NOMO-1 treated with DMSO at 0.1 percent for 48 hours (cell line): Measurements from ENCODE around the gene FLNB.
"Not testable (repeated sequence)": the region's sequence is repeated elsewhere in the genome, so short reads cannot be mapped to it uniquely, and the experiment has no call there.

Source experiments
- DNase-seq: peaks from one replicate; lab custom pipeline; 2025; ENCODE audit not compliant: unreplicated experiment; lab: John Stamatoyannopoulos, UW

FLNB gene

DNA sequence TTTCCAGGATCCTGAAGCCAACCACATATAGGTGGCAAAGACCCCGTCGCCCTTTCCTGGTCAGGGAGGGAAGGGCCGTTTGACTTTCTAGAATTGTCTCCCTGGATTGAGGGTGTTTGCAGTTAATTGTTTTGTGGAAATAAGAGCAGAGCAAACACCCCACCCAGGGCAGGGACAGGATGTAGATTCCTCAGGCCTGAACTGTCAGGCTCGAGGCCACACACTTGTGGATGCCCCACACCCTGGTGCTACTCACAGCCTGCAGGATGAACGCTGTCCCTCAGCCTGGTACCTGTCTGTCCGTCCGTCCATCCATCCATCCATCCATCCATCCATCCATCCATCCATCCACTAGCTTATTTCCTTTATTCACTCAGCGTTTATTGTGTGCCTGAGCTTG lies 29.9 kb upstream of the FLNB start:
- DNase-seq: no peak

DNA sequence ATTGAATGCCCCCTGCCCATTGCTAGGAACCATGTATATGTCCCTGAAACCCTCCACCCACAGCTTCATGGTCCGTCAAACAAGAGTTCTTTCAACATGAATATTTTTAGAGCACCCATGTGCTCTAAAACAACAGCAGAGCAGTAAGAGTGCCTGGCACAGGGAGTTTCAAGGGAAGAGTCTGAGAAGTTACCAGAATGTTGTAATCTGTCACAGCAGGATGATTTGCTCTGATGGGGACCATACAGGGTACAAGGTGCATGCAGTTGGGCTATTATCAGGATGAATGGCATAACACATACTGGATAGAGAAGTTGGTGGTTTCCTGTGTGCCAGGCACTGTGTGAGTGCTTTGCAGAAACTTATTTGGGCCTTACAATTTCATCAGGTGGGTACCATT lies 27.8 kb upstream of the FLNB start:
- DNase-seq: peak; percentile 81

DNA sequence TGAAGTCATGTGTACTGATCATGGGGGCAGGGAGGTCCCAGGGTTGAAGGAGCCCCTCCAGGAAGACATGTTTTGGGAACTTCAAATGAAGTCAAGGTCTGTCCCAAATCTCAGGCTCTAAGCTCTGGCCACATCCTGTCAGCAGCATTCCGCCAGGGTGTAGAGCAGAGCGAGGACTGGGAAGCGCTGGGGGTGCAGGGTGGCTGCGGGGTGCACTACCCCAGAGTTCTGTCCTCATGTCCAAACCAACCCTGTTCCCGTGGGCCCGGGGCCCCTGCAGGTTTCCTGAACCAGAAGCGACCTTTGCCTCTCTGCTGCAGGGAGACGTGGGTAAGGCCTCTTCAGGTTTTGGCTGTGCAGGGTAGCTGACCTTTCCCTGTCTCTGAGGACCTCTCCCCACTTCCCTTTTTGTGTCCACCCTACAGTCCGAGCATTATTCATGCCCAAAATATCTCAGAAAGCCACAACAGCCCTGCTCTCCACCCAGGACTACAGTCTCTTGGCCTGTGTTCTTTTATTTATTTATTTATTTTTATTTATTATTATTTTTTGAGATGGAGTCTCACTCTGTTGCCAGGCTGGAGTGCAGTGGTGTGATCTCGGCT lies 26.6 kb upstream of the FLNB start:
- peak; percentile 45 for DNase-seq

DNA sequence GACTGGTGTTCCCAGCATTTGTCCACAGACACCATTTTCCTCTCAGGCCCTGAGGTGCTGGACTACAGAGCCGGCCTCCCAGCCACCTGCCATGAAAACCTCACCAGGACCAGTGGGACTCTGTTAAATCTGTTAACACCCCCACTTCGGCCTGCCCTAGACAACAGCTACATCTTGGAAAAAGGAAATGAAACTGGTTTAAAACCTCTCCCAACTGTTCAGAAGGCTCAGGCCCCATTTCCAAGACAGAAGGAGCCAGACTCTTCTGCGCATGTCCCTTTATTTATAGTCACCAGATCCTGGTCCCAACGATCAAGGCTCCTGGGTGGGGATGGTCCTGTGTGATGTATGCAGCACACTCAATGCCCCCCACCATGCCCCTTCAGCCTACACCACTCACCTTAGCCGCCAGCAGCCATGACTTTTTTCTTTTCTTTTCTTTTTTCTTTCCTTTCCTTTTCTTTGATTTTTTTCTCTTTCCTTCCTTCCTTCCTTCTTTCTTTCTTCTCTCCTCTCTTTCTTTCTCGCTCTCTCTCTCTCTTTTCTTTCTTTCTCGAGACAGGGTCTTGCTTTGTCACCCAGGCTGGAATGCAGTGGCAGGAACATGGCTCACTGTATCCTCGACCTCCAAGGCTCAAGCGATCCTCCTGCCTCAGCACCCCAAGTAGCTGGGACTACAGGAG lies 25.5 kb upstream of the FLNB start:
- peak; percentile 92 for DNase-seq

DNA sequence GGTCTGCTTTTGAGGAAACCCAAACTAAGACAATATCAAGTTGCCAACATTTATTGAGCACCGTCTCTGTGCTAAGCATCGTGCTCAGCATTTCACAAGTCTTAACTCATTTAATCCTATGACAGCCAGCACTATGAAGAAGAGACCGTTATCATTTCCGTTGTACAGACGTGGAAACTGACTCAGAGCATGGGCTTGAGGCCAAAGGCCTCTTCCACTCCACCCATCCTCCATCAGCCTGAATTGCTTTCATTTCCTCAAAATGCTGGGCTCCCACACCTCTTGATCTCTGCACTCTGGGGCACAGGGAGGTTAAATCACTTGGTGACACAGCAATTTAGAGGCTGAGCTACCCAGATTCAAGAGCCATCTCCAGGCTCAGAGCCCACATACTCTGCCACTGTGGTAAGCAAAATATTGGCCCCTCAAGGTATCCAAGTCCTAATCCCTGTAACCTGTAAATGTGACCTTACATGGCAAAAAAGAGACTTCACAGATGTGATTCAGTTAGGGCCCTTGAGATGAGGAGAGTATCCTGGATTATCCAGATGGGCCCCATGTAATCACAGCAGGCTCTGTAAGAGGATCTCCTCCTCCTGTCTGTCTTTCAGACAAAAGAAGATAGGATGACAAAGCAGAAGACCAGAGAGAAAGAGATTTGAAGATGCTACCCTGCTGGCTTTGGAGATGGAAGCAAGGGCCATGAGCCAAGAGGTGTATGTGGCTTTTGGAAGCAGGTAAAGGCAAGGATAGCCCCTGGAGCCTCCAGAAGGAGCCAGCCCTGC lies 24.3 kb upstream of the FLNB start:
- DNase-seq: peak; percentile 99

DNA sequence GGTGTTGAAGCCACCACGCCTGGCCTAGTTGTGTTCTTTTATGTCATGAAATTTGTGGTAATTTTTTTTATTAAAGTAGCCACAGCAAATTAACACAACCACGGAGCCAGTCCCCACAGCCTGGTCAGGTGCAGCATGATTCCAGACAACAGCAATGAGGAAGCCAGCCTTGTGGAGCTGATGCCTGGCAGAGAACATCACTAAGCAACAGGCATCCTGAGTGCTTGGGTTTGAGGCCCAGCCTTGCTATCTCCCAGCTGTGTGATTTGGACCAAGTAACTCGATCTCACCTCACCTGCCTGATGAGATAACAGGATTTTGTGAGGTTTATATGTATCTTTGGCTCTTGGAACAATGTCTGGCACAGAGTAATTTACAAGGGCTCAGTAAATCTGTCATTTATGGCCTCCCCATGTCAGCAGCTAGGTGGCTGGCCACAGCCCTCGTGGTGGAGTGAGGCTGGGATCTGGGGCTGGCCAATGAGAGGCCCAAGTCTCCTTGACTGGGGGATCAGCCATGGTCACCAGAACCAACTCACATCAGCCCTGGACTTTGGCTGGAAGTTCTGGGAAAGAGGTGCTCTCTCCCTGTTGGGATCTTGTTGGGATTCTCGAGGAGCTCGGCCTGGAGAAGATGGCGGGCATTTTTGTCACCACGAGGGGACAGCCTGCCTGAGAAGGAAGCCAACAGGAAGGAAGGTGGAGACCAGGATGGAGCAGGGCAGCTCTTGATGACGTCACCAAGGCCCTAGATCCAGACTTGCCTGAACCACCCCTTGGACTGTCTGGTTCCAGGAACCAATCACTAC lies 22.8 kb upstream of the FLNB start:
- DNase-seq: no peak

DNA sequence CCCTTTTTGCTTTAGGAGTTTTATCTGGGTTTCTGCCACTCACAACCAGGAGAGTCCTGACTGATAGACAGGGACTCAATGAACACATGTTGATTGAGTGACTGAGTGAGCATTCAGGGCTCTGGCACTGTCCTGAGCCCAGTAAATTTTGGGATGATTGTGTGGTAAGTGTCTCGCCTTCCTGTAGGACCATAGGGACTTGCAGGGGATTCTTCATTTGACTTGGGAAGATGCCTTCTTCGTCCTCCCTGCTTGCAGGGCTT lies 22.3 kb upstream of the FLNB start:
- no peak for DNase-seq

DNA sequence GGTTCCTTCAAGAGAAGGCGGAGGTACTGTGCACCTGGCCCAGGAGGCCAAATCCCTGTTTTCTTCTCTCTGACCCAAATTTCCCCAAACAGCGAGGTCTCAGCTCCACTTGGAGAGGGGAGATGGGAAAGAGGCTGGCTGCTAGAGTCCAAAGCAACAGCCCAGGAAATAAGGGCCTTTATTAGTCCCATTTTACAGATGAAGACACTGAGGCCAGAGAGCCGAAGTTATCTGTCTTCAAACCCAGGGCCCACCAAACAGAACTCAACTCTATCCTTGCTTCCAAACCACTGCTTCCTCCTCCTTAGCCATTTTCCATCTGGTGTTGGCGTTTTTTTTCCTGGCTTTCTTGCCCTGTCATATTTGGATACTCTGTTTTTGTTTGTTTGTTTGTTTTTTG lies 22.0 kb upstream of the FLNB start:
- DNase-seq: no peak

DNA sequence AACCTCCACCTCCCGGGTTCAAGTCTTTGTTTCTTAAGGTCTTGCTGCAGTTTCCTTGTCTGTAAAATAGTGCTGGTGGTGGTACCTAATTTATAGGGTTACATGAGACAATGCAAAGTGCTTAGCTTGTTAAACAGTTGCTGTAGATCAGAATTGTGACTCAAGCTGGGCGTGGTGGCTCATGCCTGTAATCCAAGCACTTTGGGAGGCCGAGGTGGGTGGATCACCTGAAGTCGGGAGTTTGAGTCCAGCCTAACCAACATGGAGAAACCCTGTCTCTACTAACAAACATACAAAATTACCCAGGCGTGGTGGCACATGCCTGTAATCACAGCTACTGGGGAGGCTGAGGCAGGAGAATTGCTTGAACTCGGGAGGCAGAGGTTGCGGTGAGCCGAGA lies 19.0 kb upstream of the FLNB start:
- DNase-seq: not testable (repeated sequence)

DNA sequence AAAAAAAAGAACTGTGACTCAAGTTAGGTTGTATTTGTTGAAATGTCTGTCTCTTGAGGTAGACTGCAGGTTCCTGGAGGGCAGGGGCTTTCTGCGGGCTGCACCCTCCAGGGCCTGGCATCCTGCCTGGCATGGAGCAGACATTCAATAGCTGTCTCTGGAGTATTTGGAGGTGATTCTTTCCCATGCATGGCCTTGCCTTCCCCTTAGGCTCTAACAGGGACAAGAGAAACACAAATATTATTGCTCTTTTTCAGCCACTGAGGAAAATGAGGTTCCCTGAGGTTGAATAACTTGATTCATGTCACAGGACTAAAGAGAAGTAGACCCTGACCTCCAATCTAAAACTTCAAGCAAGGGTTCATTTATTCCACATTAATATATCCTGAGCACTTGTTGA lies 18.6 kb upstream of the FLNB start:
- DNase-seq: no peak

DNA sequence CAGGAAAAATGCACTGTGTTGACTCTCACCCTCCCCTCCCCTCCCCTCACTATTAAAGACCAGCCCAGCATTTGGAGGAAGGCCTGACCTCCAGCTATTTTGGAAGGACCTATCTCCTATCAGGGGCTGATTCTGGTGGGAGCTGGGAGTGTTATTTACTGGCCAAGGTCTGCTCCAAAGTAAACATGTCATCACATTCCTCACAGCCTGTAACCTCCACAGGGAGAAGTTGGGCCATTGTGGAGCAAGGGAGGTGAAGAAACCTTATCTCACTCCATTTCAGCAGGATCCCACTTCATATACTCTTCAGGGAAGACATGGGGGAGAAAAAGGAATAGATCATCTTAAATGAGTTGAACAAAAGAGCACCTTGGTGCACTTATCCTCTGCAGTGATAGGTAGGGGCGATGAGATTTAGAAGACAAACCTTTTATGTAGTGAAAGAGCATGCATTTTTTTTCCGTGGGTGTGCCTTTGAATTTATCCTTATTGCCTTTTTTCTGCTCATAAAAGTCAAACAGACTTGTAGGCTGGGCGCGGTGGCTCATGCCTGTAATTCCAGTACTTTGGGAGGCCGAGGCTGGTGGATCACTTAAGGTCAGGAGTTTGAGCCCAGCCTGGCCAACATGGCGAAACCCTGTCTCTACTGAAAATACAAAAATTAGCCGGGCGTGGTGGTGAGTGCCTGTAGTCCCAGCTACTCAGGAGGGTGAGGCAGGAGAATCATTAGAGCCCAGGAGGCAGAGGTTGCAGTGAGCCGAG lies 15.6 kb upstream of the FLNB start:
- DNase-seq: no peak

DNA sequence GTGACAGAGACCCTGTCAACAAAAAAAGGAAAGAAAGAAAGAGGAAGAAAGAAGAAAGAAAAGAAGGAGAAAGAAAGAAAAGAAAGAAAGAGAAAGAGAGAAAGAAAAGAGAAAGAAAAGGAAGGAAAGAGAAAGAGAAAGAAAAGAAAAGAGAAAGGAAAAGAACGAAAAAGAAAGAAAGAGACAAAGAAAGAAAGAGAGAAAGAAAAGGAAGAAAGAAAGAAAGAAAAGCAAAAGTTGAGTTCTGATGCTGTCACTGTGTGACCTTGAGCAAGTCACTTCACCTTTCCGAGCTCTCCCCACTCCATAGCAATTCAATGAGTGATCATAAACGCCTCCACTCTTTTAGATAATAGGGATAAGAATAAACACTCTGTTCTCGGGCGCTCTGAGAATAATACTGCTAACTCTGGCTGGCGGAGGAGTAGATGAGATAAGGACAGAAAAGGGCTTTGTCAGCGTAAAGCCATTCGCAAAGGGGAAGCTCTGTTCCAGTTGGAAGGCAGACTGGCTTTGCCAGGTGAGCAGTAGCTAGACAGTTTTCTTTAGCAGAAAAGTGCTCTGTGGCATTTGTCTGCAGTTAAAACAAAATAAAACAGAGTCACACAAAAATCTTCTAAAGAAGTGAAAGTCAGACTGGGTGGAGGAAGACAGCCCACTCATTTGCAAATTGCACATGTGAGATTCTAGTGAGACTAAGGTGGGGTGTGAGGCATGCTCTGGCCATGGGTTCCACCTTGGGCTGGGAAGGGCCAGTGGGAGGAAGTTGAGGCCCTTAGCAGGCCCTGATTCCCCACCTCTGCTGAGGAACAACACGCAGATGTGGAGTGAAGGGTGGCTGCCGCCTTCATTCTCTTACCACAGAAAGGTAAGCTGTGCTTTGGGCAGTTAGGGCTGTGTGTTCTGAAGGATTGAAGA lies 9.6 kb upstream of the FLNB start:
- DNase-seq: peak; percentile 47

DNA sequence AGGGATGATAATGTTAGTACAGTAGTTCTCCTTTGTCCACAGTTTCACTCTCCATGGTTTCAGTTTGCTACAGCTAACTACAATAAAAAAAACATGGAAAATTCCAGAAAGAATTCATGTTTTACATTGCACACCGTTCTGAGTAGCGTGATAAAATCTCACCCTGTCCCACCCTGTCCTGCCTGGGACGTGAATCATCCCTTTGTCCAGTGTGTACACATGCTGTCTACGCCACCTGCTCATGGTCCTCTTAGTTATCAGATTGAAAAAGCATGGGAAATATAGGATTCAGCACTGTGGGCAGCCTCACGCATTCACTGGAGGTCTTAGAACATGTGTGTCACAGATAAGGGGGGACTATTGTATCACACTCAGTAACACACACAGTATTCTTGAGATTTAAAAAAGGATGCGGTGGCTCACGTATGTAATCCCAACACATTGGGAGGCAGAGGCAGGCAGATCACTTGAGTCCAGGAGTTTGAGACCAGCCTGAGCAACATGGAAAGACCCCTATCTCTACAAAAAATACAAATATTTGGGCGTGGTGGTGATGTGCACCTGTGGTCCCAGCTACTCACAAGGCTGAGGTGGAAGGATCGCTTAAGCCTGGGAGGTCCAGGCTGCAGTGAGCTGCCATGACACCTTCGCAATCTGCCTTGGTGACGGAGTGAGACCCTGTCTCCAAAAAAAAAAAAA lies 8.7 kb upstream of the FLNB start:
- no peak for DNase-seq

DNA sequence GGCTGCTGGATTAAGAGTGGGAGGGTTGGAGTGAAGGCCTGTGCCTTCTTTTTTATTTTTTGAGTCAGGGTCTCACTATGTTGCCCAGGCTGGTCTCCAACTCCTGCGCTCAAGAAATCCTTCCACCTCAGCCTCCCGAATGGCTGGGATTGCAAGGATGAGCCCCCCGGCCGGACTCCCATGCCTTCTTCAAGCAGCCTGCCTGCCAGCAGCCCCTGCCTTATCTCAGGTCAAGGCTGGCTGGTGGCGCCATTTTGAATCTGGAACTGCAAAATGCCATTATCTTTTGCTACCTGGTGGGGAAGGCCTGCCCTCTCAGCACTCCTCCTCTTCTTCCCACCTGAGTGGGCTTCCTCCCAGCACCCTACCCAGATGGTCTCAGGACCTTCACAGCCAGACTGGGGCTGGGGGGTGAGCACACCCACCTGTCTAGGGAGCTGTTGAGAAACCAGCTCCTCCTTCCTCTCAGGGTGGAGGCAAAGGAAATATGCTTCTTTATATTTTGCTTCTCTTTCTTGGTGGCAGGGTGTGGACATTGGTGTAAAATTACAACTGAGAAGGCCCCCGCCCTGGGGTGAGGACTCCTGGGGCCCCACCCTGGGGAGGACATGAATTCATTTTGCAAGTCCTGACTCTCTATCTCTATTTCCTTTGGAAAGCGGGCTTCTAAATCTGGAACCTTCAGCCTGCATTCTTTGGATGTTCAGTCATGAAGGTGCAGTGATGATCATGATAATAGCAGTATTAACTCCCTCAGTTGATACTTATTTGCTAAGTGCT lies 7.7 kb upstream of the FLNB start:
- peak; percentile 44 for DNase-seq

DNA sequence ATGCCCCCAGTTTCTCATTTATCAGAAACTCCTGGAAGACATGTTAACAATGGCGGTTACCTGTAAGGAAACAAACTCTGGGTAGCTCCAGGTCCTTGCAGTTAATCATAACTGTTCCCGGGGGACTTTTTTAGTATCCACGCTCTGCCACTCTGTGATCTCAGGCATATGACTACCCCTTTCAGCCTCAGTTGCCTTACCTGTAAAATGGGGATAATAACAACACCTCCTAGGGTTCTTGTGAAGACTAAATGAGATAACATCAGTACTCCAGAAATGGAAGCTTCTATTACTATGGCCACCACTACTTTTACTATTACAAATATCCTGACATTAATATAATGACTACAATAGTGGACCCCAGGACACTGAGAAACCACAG lies 7.1 kb upstream of the FLNB start:
- DNase-seq: no peak

DNA sequence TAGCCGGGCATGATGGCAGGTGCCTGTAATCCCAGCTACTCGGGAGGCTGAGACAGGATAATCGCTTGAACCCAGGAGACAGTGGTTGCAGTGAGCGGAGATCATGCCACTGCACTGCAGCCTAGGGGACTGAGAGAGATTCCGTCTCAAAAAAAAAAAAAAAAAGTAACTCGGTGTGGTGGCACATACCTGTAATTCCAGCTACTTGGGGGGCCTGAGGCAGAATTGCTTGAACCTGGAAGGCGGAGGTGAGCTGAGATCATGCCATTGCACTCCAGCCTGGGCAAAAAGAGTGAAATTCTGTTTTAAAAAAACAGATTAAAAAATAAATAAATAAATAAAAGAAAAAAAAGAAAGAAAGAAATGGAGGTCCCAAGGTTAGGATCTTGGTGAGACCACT lies 6.2 kb upstream of the FLNB start:
- DNase-seq: no peak

DNA sequence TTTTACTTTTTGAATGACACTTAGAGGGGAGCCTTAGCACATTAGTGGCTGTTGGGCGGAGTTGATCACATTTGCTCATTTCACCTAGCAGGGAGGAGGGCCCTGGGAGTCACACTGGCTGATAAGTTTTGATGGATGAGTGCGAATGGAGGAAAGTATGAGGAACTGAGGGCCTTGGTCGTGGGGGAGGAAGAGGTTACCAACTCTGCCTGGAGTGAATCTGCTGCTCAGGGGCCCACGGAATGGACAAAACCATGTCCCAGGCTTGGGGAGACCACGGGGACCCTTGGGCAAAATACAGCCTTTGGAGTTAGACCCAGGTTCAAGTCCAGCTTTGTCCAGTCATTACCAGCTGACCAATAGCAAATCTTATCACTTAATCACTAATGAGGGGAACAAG lies 5.1 kb upstream of the FLNB start:
- DNase-seq: peak; percentile 55

DNA sequence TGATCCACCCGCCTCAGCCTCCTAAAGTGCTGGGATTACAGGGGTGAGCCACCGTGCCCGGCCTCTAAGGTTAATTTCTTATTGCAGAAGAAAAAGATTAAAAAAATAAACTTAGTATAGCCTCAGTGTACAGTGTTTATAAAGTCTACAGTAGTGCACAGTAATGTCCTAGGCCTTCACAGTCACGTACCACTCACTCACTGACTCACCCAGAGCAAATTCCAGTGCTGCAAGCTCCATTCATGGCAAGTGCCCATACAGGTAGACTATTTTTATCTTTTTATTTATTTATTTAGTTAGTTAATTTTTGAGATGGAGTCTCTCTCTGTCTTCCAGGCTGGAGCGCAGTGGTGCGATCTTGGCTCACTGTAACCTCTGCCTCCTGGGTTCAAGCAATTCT lies 3.2 kb upstream of the FLNB start:
- no peak for DNase-seq

DNA sequence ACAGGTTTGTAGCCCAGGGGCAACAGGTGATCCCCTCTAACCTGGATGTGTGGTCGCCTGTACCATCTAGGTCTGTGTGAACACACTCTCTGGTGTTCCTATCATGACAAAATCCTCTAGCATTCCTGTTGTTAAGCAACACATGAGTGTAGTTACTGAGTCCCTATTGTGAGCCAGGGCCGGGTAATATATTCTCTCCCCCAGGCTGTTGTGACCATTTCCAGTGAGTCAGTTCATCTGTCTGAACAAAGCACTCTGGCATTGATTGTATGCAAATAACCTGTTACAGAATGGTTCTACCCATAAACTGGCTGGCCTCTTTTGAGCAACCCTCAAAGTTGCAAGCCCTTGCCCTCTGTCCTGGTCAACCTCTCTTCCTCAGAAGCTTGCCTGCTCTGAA lies 2.6 kb upstream of the FLNB start:
- no peak for DNase-seq
